Mesothelial cell of epicardium (in vitro differentiated cells): ENCODE results near the gene HS2ST1. TPM values are rescaled to one million over a fixed set of nuclear protein-coding genes. Genes with fewer than 3 reads are reported as not detected.
A peak's percentile ranks its signal among the peaks of the same experiment; 100 is the strongest.

ENCODE experiments used
- DNase-seq, 2 experiments: peaks; one replicate each; pipeline ENCODE4 v3.0.0; 2021; ENCODE audit warnings: low spot score in 2 of 2; ENCODE audit not compliant: unreplicated experiment in 2 of 2
- H3K27ac Mint-ChIP-seq: 2 replicates; pipeline ENCODE4 v1.8.0; 2021; ENCODE audit warnings: mixed read lengths
- H3K27me3 Mint-ChIP-seq: 2 replicates; pipeline ENCODE4 v1.8.0; 2021; ENCODE audit warnings: low read depth, mixed read lengths
- H3K36me3 Mint-ChIP-seq: 2 replicates; pipeline ENCODE4 v1.8.0; 2021; ENCODE audit warnings: mixed read lengths
- H3K4me1 Mint-ChIP-seq: 2 replicates; pipeline ENCODE4 v1.8.0; 2021; ENCODE audit warnings: mixed read lengths
- H3K4me3 Mint-ChIP-seq: 2 replicates; pipeline ENCODE4 v1.8.0; 2021; ENCODE audit warnings: mild to moderate bottlenecking, moderate library complexity, mixed read lengths
- H3K9me3 Mint-ChIP-seq: 2 replicates; pipeline ENCODE4 v1.8.0; 2021; ENCODE audit warnings: mixed read lengths
- total RNA-seq: library from RNA; stranded (reverse); gene quantifications from 3 replicates; pipeline ENCODE4 v1.2.1, GENCODE V29; 2021
- TF ChIP-seq, protein P1 (sequence below): fragments of 200-600 bp; sonication (generic); IDR thresholded peaks from one replicate; pipeline ENCODE4 v1.5.0; 2021; ENCODE audit warnings: antibody characterized with exemption; ENCODE audit not compliant: unreplicated experiment

Gene HS2ST1
- total RNA-seq, 1 donor from 2014 or later, result 40.2 TPM

DNA sequence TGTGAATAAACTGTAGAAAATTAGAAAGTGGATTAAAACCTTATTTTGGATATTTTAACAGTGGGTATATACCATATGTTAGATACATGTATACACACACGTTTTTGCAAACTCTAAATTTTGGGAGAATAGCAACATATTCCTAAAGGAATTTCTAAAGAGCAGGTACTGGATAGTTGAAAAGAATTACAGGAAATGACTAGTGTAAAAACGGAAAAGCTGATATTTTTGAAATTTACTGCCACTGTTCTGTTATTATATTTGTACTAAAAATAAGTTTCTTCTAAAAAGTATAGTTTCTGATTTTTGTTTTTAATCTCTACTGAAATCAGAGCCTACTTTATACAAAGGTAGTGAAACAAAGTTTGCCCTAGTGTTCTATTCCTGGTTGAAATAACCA, 114.1 kb downstream of the HS2ST1 start:
- peaks cover 13% of the 10 kb centered on the region for H3K9me3 Mint-ChIP-seq
- H3K36me3 Mint-ChIP-seq, result peaks cover 3% of the 10 kb centered on the region
- H3K27ac Mint-ChIP-seq, result no peak overlapping the region
- H3K27me3 Mint-ChIP-seq, result no peaks in the 10 kb centered on the region
- H3K4me3 Mint-ChIP-seq, result no peak overlapping the region
- TF ChIP-seq, protein P1, sequence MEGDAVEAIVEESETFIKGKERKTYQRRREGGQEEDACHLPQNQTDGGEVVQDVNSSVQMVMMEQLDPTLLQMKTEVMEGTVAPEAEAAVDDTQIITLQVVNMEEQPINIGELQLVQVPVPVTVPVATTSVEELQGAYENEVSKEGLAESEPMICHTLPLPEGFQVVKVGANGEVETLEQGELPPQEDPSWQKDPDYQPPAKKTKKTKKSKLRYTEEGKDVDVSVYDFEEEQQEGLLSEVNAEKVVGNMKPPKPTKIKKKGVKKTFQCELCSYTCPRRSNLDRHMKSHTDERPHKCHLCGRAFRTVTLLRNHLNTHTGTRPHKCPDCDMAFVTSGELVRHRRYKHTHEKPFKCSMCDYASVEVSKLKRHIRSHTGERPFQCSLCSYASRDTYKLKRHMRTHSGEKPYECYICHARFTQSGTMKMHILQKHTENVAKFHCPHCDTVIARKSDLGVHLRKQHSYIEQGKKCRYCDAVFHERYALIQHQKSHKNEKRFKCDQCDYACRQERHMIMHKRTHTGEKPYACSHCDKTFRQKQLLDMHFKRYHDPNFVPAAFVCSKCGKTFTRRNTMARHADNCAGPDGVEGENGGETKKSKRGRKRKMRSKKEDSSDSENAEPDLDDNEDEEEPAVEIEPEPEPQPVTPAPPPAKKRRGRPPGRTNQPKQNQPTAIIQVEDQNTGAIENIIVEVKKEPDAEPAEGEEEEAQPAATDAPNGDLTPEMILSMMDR, result no peak
- H3K4me1 Mint-ChIP-seq, result peaks cover 14% of the 10 kb centered on the region
- no peak for DNase-seq

DNA sequence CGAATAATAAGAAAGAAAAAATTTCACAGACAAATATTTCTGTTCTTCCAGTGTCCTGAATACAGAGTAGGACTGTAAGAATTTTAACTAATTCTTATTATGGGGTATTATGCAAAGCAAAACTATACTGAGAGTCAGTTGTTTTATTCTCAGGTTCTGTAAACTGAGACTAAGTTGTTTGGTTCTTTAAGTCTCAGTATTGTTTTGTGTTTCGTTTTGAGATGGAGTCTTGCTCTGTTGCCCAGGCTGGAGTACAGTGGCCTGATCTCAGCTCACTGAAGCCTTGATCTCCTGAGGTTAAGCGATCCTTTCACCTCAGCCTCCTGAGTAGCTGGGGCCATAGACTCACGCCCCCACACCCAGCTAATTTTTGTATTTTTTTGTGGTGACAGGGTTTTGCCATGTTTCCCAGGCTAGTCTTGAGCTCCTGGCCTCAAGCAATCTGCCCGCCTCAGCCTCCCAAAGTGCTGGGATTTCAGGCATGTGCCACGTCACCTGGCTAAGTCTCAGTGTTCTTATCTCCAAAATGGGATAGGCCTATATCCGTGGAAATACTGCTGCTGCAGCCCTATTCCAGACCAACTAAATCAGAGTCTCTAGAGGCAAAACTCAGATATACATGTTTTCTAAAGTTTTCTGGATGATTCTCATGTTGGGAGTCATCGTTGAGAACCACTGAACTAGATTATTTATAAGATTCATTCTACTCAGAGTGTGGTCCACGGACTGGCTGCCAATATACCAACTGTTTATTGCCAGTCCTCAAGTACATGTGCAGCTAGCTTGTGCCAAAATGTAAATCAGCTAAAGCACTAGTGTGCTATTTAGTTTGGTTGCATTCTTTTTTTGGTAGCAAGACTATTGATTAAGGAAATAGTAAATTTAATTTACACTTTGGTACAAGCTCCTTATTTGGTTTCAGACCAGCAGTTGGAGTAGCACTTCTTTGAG, 116.6 kb downstream of the HS2ST1 start:
- DNase-seq, result no peak
- TF ChIP-seq, protein P1, result no peak
- peaks cover 13% of the 10 kb centered on the region for H3K4me1 Mint-ChIP-seq
- peaks cover 13% of the 10 kb centered on the region for H3K9me3 Mint-ChIP-seq
- peaks cover 3% of the 10 kb centered on the region for H3K36me3 Mint-ChIP-seq
- H3K27ac Mint-ChIP-seq, result no peak overlapping the region
- no peaks in the 10 kb centered on the region for H3K27me3 Mint-ChIP-seq
- H3K4me3 Mint-ChIP-seq, result no peak overlapping the region

DNA sequence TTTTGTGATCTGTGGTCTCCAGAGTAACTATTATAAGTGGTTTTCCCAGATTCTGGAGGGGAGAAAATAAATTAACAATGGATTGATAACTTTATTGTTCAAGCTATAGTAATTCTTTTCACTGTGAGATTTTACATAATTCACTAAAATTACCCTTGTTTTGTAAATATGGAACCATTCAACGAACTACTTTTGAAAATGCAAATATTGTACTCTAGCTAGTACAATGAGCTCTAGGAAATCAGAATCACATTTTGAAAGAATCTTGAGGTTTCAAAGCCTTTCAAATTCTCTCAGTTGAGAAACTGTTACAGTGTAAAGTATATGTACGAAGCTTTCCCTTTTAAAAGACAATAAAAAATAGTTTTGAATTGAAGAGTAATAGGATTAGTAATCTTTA, 119.9 kb downstream of the HS2ST1 start:
- DNase-seq, result no peak
- H3K4me1 Mint-ChIP-seq, result peaks cover 3% of the 10 kb centered on the region
- H3K4me3 Mint-ChIP-seq, result no peak overlapping the region
- no peak overlapping the region for H3K27ac Mint-ChIP-seq
- no peaks in the 10 kb centered on the region for H3K36me3 Mint-ChIP-seq
- no peaks in the 10 kb centered on the region for H3K27me3 Mint-ChIP-seq
- H3K9me3 Mint-ChIP-seq, result peaks cover 6% of the 10 kb centered on the region
- TF ChIP-seq, protein P1, result no peak

DNA sequence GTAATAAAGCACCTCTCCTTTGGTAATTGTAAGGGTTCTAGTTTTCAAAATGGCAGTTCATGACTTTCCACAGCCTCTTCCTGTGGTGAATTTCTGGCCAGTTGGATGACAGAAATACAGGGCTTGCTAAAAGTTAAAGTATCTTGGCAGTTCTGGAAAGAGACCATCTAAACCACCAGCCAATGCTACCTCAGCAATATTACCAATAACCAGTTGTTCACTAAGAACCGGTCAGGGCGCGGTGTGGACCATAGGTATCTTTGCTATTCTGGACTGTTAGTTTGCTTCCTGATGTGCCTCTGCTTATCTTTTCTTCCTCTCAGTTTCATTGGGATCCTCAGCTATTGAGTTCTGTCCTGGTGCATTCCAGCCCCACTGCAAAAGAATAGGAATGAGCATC, 124.7 kb downstream of the HS2ST1 start:
- TF ChIP-seq, protein P1, result no peak
- no peaks in the 10 kb centered on the region for H3K27me3 Mint-ChIP-seq
- no peak for DNase-seq
- H3K4me3 Mint-ChIP-seq, result no peak overlapping the region
- no peak overlapping the region for H3K27ac Mint-ChIP-seq
- no peaks in the 10 kb centered on the region for H3K9me3 Mint-ChIP-seq
- no peaks in the 10 kb centered on the region for H3K36me3 Mint-ChIP-seq
- H3K4me1 Mint-ChIP-seq, result peaks cover 15% of the 10 kb centered on the region

DNA sequence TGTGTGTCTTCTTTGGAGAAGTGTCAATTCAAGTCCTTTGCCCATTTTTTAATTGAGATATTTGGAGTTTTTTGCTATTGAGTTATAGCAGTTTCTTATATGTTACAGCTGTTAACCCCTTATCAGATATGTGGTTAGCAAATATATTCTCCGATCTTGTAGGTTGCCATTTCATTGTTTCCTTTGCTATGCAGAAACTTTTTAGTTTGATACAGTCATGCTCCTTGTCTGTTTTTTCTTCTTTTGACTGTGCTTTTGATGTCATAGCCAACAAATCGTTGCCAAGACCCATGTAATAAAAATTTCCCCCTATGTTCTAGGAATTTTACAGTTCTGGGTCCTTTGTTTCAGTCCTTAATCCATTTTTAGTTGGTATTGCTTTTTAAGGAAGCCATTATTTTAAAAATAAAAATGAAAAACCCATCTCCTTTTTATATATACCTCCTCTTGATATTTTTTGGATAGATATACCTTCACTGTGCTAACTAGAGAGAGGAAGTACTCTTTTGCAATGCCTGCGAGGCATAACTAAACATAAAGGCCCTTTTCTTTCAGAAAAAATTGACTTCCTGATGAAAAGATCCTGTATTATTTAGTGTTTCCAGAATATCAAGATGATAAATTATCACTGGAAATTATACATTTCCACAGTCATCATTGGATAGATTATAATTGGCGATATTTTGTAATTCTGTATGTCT, 127.8 kb downstream of the HS2ST1 start:
- peaks cover 5% of the 10 kb centered on the region for H3K36me3 Mint-ChIP-seq
- no peak for DNase-seq
- peaks cover 15% of the 10 kb centered on the region for H3K4me1 Mint-ChIP-seq
- peaks cover 5% of the 10 kb centered on the region for H3K9me3 Mint-ChIP-seq
- no peak overlapping the region for H3K4me3 Mint-ChIP-seq
- peak overlapping the region; percentile 11 for H3K27ac Mint-ChIP-seq
- no peaks in the 10 kb centered on the region for H3K27me3 Mint-ChIP-seq
- TF ChIP-seq, protein P1, result no peak
